VCaP (cell line): ENCODE data around the gene MUC5AC.

ENCODE experiments used
- H3K27ac ChIP-seq: fragments of 450-650 bp; 2 replicates; pipeline ENCODE4 v1.5.1; 2017
- TF ChIP-seq, protein P1 (sequence below): fragments of 450-650 bp; conservative IDR thresholded peaks from 2 replicates; pipeline ENCODE4 v1.5.1; 2017; ENCODE audit warnings: mild to moderate bottlenecking, moderate library complexity

The MUC5AC gene

DNA sequence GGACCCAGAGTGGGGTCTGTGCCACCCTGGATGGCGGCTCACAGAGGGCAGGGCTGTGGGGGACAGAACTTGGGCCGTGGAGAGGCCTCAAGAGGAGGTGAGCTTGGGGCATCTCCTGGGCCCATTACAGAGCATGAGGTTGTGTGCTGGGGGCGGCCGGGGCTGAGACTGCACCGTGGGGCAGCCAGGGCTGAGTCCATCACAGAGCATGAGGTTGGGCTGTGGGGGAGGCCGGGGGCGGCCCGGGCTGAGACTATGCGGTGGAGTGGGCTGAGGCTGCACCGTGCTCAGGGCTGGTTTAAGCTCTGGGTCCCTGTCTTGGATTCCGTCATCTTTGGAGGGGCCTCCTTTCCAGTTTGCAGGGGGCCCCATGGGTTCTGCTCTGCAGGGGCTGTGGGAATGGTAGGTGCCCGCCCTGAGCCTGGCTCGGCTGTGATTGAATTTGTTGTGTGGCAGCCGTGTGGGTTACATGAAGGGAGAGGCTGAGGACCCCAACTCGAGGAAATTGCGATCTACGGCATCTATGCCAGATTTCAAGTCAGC lies 38.1 kb upstream of the MUC5AC start:
- no peak overlapping the region for H3K27ac ChIP-seq
- TF ChIP-seq, protein P1, sequence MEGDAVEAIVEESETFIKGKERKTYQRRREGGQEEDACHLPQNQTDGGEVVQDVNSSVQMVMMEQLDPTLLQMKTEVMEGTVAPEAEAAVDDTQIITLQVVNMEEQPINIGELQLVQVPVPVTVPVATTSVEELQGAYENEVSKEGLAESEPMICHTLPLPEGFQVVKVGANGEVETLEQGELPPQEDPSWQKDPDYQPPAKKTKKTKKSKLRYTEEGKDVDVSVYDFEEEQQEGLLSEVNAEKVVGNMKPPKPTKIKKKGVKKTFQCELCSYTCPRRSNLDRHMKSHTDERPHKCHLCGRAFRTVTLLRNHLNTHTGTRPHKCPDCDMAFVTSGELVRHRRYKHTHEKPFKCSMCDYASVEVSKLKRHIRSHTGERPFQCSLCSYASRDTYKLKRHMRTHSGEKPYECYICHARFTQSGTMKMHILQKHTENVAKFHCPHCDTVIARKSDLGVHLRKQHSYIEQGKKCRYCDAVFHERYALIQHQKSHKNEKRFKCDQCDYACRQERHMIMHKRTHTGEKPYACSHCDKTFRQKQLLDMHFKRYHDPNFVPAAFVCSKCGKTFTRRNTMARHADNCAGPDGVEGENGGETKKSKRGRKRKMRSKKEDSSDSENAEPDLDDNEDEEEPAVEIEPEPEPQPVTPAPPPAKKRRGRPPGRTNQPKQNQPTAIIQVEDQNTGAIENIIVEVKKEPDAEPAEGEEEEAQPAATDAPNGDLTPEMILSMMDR = no peak

DNA sequence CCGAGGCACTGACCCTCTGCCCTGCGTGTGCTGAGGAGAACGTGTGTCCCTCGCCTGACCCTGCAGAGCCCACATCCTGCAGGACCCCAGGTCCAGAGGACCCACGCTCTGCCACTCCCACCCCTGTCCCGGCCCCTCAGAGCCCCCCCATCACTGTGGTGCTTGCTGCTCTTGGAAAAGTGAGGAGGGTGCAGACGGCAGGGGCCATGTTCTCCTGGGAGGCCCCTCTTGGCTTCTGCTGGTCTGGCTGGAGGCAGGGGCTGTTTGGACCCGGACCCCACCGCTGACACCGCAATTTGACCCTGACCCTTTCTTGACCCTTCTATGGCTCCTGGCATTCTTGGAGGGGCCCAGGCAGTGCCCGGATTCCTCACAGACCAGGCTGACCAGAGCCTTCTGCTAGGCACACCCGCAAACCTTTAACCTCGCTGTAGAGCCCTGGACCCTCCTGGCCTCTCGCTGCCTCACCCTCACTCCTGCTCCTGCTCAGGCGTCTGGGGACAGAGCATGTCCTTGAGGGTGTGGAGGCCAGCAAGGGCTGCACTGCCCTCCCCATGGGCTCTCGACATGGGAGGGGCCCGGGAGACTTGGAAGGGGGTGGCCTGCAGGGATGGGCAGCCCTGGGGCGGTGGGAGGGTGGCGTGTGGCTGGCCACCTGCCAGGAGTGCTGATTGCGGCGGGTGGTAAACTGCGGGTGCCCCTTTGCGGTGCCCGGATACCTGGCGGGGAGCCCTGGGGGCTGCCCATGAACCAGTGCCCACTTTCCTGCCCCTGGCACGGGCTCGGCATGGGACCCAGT lies 37.0 kb upstream of the MUC5AC start:
- H3K27ac ChIP-seq = no peak overlapping the region
- TF ChIP-seq, protein P1 = no peak

DNA sequence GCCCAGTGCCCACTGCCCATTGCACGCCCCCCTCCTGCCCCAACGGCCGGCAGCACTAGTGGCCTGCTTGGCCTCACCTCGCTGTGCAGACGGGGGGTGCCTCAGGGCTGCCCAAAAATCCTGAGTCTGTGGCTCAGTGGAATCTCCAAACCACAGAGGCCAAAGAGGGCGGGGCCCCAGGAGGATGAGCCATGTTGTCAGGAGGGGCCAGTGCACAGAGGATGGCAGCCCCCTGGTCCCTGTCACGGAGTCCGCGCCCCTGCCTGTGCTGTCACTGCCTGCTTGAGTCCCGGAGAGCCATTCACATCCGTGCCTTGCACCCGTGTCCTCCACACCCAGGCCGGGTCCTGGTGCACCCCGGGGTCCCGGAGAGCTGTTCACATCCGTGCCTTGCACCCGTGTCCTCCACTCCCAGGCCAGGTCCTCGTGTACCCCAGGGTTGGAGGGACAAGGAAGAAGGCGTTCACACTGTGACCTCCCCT lies 36.4 kb upstream of the MUC5AC start:
- TF ChIP-seq, protein P1 = no peak
- H3K27ac ChIP-seq = no peak overlapping the region

DNA sequence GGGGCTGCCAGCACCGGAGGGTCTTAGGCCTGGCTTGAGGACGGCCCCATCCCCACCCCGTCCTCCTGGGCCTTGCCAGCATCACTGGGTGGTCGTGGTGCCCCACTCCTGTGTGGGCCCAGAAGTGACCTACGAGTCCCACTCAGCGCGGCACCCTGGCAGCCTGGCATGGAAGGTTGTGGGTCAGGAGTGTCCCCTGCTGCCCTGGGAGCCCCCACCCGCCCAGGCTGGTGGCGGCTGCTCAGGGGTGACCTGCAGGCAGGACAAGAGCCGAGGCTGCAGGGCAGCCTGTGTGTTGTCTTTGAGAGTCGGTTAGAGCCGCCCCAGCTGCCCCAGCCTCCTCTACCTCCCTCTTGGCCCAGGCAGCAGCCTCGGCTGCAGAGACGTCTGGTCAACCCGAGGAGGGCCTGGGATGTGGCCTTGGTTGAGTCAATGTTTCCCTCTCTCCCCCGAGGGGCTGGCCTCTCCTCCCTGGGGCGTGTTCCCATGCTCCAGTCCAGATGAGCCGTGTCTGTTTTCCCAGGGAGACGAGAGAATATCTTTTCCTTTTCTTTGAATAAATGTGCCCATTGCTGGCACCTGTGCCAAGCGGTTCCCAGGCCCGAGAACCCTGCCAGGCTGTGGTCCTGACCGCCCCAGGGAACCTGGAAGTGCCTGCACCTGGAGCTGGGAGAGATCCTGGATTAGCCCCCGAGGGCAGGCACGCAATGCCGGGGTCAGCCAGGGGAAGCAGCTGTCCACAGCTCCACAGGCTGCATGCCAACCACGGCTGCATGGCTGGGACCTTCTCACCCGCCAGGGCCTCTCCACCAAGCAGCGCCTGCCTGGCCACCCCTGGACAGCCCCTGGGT lies 35.7 kb upstream of the MUC5AC start:
- no peak overlapping the region for H3K27ac ChIP-seq
- TF ChIP-seq, protein P1 = no peak

DNA sequence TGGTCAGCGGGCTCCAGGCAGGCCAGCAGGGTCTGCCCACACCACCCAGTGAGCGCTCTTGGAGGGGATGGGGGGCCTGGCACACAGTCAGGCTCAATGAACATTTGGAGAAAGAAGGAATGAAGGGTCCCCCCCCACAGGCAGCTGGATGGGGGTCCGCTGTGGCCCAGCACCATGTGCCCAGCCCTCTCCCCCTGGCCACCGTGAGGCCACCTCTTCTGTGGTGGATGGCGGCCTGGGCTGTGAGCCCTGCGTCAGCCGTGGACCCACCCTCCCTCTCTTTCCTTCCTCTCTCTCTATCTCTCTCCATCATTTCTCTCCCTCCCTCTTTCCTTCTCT lies 35.1 kb upstream of the MUC5AC start:
- no peak overlapping the region for H3K27ac ChIP-seq
- TF ChIP-seq, protein P1 = no peak

DNA sequence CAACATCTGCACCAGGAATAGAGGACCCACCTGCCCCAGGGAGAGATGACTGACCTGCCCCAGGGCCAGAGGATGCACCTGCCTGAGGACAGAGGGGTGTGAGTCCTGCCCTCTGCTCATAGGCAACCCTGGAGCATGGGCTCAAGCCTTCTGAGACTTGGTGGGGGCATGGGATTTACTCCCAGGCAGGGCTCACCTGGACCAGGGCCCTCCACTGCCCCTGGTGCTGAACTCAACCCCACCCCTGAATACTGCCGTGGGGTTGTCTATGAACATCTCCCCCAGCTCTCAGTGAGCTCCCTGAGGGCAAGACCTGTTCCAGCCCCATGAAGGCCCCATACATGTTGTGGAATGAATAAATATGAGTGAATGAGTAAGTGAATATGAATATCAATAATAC lies 33.8 kb upstream of the MUC5AC start:
- TF ChIP-seq, protein P1 = no peak
- H3K27ac ChIP-seq = no peak overlapping the region

DNA sequence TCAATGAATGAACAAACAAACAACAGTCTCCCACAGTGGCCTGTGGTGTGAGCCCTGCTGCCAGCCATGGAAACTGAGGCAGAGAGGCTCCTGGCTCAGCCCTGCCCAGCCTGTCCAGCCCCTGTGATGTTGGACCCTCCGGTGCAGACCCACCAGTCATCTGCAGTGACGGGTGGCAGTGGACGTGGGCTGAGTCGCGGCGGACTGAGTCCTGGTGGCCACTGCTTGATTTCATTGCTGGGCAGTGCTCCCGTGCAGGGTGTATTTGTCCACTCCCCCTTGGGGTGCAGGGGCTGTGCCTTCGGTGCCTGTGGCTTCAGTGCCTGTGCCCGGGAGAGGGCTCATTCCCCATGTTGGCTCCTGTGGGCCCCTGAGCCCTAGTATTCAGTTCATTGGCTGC lies 31.9 kb upstream of the MUC5AC start:
- TF ChIP-seq, protein P1 = no peak
- no peak overlapping the region for H3K27ac ChIP-seq
